T-helper 22 cell (primary cell): ENCODE data around the gene ADAM15.

Source experiments
- DNase-seq: peaks from one replicate; pipeline ENCODE4 v3.0.0-alpha.2; 2020; ENCODE audit warnings: low read depth

Gene ADAM15

DNA sequence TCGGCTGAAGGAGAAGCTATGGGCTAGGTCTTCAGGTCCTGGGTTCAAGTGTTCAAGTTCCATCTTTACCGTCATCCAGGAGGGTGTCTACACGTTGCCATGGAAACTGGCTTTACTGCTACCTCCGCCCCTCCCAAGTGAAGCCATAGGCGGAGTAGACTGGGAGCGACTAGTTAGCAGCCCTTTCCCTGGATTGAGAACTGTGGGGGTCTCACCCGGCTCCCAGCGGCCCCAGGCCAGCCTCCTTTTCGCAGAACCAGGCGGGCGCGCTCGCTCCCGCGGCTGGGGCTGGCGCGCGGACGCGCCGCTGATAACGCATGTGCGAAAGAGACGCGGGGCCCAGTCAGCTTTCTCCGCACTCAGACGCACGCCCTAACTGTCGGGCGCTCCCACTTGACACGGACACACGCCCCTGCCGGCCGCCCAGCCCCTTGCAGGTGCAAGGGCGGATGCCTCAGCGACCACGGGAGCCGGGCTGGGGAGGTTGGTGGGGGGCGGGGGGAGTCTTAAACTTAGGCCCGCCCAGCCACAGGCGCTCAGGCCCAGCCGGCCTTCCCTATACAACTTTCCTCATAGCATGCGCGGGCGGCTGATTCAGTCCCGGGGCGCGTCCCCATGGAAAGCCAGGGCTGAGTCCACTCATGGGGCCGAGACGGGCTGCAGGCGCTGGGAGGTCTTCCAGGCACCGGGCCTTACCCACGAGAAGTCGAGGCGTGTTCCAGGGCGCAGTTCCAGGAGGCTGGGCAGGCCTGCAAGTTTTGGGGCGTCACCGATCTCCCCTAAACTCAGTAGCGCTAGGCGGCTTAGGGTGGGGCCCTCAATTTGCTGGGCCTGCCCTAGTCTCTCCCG, 19.8 kb downstream of the ADAM15 start:
- DNase-seq, result peak; percentile 60

DNA sequence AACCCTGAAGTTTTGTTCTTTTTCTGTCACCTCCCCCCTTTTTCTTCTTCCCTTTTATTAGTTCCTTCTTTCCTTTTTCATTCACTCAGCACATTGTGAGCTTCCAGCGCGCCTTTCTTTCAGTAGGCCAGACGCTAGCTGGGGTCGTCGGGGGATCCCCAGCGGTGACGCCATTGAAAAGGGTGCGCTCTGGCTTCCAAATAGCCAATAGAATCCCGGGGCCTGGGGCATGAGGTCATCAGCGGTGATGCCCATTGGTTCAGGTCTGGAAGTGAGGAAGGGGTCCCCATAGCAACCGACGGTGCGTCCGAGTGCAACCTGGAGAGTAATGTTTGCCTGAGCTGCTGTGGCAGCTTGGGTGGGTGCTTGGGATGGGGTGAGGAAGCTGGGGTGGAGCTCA, 20.6 kb downstream of the ADAM15 start:
- DNase-seq, result no peak

DNA sequence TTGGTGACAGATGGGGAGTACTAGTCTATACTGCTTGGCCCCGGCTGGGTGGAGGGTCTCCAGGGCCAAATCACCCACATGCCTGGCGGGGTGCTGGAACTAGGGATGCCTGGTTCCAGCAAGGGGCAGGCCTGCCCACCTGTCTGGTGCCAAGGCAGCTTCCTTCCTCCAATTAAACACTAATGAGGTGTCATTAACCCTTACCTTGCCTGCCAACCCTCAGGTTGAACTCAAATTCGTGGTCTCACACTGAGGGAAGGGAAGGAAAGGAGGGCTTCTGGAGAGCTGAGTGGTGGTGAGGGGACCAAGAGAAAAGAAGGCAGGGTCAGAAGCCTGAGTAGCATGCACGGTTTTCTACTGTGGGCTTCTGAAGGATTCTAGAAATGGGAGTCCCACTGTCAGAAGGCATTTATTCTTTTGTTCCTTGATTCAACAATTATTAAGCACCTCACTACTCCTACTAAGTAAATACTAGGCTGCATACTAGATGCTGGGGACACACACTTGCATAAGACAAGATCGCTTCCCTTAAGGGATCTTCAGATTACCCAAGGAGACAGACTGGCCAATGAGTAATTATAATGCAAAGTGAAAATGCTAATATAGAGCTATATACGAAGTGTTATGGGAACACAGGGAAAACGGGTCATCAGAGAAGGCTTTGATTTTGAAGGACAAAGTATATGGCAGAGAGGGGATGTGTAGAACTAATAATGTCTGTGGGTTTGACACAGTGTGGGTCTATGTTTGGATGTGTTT, 21.6 kb downstream of the ADAM15 start:
- no peak for DNase-seq

DNA sequence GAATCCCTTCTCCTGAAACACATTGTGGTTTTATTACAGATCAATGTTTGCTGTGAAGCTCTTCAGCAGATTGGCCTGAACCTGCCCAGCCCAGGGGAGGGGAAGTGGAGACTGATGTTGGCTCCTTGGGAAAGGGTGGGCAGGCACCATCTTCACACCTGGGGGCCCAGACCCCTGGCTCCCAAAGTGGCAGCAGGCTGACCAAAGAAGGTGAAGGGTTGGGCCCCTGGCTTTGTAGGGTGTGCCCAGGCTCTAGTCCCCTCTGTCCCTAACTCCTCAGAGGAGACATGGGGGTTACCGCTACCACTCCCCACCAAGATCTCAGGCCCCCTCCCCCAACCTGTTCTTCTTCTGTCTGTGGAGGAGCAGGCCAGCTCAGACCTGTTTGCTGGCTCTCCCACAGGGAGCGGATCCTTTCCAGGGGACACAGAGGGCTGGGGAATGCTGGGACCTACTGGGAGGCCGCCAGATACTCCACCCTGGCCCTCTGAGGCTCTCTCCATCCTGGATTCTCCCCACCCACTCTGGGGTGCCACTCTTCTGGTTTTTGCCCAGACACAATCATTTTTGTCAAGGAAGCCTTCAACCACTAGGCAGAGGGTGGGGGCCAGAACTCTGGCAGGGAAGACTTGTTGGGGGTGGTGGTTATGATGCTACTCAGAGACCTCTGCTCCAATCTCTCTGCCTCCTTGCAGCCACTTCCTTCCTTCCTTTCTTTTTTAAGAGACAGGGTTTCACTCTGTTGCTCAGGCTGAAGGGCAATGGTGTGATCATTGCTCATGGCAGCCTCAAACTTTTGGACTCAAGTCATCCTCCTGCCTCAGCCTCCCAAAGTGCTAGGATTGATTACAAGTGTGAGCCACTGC, 22.5 kb downstream of the ADAM15 start:
- no peak for DNase-seq

DNA sequence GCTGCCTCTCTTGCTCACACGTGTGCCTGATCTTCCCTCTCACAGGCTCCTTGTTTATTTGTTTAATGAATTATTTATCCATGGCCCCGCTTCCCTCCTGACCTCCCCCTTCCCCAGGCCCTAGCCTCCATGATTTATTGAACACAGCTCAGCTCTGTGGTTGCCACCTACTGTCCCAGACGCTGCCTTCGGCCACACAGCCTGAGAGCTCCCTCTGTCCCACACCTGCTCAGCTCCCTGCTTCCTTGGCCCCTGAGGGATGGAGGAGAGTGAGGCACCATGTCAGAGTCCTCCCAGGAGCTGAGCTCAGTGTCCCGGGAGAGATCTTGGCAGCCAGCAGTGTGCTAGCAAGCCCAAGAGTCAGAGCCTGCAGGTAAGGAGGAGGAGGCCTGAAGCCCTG, 24.4 kb downstream of the ADAM15 start:
- DNase-seq, result no peak

DNA sequence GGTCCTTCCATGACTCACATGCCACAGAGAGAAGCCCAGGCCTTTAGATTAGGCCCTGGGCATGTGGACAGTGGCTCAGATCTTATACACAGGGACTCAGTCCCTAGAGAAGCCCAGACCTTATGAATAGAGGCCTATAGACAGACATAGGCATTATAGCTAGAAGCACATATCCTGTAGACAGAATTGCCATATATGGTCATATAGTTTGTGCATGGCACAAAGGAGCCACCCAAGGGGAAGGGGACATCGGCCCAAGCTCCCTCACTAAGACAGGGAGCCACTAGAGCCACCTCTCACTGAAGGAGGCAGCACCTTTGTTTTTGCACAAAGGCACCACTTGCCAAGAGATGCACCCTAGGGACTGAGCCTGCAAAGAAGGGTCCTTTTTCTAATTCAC, 25.3 kb downstream of the ADAM15 start:
- no peak for DNase-seq

DNA sequence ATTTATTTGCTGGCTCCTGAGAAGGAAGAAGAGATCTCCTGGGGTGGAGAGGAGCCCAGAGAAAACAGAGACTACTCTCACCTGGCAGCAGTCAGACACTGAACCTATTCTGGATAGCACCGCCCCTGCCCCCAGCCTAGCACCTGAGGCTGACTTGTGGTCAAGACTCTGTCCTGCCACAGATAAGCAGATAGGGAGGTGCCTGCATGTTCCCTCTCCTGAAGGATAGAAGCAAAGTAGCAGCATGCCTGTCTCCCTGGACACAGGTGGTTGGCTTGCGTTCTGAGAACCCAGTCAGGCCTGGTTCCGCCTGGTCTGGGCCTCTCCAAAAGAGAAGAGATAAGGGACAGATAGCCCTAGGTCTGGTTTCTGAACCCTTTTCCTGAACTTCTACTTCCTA, 26.2 kb downstream of the ADAM15 start:
- no peak for DNase-seq

DNA sequence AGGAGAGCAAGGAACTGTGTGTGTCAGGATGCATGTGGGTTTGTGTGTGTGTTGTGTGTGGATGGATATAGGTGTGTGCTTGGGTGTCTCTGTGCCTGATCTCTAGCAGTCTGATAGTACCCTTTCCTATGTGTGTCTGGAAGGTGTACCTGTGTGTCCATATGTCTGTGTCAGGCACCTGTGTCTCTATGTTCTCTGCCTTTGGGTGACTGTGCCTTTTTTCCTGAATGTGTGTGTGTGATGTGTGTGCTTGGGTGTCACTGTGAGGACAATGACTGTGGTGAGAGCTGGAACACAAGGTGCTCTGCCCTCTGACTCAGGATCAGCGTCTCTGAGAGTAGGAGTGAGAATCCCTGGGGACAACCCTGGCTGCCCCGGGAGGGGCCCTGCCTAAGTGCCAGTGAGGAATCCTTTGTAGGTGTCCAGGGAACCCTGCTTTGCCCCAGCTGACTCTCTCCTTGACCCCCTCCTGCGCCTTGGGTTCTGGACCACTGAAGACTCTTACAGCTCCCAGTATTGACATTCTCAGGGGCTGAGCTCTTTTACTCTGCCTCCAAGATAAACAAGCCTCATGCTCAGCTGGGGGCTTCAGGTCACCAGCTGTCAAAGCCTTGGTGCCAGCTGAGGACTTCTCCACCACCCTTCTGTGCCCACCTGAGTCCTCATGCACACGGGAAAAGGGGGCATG, 26.8 kb downstream of the ADAM15 start:
- DNase-seq, result no peak

DNA sequence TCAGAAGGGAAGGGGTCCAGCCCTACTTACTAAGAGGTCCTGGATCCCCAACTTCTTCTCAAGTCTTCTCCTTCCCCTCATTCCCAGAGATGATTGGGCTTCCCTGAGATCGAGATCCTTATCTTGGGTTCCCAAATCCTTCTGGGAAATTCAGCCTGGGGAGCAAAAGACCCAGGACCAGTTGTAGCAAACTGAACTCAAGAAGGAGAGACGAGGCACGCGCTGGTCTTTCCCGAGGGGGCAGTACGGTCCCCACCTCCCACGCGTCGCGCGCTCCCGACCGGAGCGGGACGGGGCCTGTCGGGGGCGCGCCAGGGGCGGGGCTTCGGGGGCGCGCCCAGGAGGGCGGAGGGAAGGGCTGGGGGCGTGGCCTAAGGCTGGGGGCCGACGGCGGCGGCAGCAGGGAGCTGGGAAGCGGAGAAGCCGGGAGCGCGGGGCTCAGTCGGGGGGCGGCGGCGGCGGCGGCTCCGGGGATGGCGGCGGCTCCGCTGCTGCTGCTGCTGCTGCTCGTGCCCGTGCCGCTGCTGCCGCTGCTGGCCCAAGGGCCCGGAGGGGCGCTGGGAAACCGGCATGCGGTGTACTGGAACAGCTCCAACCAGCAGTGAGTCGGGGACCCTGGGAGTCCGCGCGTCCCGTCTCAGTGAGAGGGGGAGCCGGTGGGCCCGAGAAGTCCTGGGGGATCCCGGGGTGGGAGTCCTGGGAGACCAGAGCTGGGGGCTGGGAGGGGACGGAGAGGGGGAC, 27.5 kb downstream of the ADAM15 start, which contains the start of gene EFNA3:
EFNA3 (plus strand) TSS at position 369 of the 741 bp plus-strand sequence; CDS start at position 474, 105 bp downstream.
- DNase-seq, result peak; percentile 45

DNA sequence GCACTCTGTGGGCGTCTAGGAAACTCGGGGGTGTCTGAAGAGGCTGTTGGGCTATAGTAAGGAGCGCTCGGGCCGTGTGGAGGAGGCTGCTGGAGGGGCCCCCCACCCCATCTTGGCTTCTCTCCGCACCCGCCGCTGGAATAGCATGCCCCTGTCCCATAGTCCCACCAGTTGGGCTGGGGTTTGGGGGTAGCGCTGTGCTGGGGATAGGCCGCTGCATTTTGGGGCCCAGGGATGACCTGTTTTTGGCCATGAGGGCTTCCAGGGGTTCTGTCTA, 28.0 kb downstream of the ADAM15 start:
- DNase-seq, result no peak

DNA sequence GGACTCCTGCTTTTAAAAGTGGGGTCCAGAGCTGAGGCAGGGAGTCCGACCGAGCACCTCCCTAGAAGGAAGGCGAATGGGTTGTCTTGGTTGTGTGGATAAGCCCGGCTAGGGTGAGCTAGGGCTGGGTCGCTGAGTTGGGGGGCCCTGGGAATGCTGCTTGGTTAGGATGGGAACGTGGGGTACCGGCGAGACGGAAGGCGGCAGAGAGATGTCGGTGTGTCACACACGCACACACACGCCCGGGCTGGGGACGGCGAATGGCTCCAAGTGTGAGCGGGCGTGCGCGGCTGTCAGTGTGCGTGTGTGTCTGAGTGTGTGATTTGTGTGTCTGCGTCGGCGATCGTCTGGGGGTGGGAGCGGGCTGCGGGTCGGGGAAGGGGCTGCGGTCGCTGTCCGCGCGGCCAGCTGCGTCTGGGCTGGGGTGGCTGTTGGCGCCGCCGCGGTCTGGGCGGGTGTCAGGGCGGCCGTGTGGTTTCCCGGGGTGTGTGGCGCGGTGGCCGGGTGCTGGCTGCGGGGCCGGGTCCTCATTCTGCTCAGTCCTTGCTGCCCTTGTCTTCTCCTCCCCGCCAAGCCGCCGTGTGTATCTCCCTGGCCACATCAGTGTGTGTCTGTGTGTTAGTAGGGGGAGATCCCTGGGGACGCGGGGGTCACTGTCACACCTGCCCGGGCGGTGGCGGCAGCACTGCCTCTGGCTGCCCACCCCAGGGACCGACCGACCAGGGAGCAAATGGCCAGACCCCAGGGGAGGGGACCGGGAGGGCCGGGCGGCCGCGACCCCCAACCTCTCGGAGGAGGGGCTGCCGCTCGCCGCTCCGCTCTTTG, 28.6 kb downstream of the ADAM15 start:
- no peak for DNase-seq

DNA sequence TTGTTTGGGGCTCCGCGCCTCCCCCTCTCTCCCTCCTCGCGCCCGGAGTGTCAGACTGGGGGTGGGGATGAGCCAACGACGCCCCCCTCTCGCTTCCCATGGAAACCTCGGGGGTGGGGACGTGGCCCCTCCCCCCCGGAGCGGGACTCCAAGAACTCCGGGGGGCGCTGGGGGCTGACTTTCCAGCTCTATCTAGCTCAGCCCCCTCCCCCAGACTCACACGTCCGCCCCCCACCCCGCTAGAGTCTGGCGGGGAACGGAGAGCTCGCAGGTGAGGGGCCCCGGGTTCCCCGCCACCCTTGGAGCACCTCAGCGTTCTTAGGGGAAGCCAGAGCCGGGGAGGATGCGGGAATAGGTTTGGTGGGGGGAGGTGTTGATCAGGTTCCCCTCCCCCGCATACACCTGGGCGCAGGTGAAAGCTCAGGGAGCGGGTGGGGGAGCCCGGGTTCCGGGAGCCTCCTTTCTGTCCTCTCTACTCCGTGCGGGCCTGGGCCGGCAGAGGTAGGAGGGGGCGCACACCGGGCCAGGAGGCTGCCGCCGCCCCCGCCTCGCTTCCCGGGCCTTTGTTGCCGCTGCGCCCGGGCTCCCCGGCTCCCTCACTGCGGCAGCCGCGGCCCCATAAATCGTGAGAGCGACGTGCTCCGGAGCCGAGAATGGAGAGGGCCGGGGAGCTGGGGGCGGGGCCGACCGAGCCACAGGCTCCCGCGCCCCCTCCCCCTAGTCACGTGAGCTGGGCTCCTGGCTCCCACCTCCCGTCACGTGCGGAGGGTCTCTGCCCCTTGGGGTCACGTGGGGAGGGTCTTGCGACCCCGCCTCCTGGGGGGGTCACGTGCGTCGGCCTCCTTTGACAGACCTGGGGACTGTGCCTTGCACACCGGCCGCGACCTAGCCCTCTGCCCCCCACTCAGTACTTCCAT, 29.5 kb downstream of the ADAM15 start:
- no peak for DNase-seq

DNA sequence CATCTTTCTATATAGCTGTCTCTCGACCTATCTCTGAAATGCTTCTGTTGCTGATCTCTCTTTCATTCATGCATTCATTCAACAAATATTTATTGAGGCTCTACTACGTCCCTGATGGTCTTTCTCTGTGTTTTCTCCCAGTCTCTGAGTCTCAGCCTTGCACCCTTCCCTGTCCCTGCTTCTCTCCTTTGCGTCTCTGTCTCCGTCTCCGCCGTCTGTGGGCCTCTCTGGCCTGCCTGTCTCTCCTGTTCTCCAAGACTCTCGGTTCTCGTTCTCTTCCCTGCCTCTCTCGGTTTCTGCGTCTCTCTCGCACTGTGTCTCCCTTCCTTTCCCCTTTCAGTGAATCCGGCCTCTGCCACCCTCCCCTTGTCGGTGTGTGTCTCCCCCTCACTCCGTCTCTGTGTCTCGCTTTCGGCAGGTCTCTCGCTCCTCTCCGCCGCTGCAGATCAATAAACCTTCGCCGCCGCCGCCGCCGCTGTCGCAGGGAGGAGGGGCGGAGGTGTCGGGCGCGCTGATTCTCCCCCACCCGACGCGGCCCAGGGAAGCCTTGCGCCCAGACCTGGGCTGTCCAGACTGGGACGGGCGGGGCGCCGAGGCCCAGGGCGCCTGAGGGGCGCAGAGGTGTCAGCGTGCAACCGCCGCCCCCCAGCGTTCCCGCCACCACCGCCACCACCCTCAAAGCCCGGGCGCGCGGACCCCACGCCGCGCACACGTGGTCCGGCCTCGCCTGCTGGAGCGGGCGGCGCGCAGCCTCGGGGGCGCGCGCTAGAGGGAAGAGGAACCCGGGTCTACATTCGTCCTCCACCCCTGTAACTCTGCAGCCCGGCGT, 30.6 kb downstream of the ADAM15 start:
- no peak for DNase-seq

DNA sequence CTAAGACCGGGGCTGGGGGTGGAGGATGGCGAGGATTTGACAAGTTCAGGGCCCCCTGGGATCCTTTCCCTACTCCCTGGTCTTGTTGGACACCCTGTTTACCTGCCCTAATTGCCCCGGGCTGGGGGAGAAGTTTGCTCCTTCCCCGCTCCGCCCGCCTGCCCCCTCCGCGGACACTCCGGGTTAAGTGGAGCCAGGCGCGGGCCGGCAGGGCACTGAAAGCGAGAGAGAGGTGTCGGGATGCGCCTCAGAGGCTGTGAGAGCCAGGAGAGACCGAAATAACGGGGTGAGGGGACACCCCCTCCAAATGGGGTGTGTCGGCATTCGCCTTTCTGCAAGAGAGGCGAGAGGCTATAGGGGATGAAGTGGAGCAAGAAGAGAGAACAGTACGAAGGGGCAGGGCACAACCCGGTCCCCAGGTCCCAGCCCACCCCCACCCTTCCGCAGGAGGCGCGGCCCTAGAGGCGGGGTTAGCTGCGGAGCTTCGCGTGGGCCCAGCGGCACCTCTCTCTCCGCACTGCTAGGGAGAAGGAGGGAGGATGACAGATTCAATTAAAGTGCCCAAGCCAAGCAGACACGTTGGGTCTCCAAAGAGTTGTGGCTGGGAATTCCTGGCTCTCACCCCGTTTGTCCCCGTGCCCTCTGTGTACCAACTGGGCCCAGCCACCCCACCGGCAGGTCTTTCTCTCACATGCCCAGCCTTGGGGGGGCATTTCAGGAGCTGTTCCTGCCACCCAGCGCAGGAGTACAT, 31.4 kb downstream of the ADAM15 start:
- DNase-seq, result no peak

DNA sequence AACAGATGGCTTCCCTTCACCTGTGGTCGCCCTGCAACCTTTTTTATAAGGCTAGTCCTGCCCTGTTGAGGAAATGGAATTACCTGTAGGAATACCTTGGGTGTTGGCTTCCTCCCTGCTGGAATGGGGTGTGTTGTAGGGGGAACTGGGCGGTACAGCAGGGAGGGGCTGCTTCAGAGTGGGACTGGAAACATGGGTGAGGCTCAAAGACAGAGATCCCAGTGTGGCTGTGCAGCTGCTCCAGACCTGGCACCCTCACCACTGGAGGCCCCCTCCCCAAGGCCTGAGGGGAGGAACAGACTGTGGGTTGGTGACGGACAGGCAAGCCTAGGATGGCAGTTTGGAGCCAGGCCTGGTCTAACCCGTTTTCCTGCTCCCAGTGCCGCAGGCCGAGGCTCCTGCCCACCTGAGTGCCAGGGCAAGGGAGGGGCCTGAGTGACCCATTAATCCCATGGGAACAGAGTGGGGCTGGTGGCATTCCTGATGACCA, 32.0 kb downstream of the ADAM15 start:
- no peak for DNase-seq

DNA sequence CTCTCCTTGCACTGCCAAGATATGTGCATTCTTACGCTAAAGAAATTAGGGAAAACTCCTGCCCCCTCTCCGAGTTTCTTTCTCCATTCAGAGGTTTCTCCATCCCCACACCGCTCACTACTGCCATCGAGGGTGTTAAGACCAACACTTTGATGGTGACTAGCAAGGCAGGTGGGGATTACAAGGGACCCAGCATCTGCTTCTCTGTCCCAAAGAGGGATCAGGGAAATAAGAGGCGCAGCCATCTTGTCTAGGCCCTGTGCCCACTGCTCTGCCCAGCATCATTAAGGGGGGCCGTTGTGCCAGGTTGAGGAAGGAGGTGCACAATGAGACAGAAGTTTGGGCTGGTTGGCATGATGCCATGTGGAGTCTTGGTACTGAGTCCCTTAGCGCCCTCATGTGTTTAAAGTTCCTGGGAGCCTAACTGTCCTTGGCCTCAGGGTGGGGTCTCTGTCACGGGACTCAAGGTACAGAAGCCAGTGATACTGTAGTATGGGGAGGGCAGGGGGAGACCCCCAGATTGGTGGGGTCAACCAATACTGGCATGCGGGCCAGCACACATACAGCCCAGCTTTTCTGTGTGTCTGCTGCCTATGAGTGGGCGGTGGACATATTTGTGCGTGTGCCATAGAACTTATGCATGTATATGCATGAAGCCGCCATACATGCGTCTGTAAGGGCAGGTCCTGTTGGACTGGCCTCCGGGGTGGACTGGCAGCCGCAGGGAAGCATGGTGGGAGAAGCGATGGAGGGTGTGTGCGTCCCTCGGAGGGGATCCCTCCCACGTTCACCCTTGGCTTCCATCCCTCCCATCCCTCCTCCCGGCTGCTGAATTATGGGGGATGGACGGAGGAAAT, 33.0 kb downstream of the ADAM15 start:
- DNase-seq, result no peak
